HG03378 (cell line): Measurements from ENCODE around the gene ZFPL1.
"Not testable (repeated sequence)": the region's sequence is repeated elsewhere in the genome, so short reads cannot be mapped to it uniquely, and the experiment has no call there.

Experiments used
- ATAC-seq: cut with Tn5 transposase; IDR thresholded peaks from one replicate; pipeline ENCODE4 v1.9.1; 2021; ENCODE audit warnings: mild to moderate bottlenecking, moderate library complexity; ENCODE audit not compliant: unreplicated experiment

The ZFPL1 gene

GRCh38 chr11:65112546-65113360 is 28.7 kb downstream of the ZFPL1 start:
- no peak for ATAC-seq

- no peak for ATAC-seq
These were observed 29.3 kb downstream of the ZFPL1 start for GRCh38 chr11:65113361-65113756.

DNA sequence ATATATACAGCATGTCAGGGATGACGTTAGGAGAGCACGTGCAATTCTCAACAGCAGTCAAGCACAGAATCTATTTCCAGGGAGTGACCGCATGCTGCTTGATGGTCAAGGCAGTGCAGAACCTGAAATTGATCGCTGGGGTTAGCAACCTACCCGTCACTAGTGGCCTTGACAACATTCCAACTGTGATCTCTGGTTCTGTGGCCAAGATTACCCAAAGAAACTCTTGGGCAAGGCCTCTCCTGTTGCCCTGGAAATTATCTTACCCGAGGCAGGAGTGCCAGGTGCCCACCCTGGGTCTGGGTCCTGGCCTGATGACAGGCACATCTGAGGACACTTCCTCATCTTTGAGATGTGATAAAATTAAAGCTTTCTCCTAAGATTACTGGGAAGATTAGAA is 29.8 kb downstream of the ZFPL1 start:
- no peak for ATAC-seq

DNA sequence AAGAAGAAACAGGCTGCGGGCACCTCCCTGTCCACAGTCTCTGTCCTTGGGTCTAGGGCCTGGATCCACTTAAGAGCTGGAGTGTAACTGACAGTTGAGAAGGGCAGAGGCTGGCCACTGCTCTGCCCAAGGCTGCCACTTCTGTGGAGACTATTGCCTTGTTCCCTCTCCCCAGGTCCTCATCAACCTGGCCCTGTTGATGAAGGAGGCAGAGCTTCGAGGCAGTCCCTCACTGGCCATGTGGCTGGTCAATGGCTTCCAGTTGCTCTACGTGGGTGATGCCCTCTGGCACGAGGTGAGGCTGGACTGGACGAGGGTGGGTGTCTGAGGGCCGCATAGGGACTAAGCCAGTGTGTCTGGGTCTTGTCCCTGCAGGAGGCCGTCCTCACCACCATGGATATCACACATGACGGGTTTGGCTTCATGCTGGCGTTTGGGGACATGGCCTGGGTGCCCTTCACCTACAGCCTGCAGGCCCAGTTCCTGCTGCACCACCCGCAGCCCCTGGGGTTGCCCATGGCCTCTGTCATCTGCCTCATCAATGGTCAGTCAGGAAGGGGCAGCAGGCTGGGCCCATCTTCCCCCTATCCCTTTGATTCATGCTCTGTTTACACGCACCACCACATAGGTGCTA is 30.6 kb downstream of the ZFPL1 start:
- ATAC-seq = no peak

DNA sequence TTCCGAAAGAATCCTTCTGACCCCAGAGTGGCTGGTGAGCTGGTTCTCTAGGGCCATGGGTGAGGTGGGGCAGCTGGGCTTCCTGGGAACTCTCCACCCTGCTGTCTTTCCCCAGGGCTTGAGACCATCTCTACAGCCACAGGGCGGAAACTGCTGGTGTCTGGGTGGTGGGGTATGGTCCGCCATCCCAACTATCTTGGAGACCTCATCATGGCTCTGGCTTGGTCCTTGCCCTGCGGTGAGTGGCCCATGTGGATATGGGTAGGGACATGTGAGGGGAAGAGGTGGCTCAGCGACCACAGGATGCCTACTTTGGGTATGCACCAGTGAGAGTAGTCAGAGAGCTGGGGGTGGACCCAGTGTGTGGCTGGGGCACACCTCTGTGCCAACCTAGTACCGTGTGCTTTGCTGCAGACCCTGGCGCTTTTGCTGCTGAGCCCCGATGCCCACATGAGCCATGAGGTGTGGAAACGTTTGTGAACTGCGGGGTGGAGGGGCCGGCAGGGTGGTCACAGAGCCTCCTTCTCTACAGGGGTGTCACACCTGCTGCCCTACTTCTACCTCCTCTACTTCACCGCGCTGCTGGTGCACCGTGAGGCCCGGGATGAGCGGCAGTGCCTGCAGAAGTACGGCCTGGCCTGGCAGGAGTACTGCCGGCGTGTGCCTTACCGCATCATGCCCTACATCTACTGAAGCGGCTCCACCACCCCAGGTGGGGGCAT is 31.5 kb downstream of the ZFPL1 start:
- ATAC-seq = no peak

- ATAC-seq = no peak
These were observed 32.6 kb downstream of the ZFPL1 start for GRCh38 chr11:65116370-65117205.

DNA sequence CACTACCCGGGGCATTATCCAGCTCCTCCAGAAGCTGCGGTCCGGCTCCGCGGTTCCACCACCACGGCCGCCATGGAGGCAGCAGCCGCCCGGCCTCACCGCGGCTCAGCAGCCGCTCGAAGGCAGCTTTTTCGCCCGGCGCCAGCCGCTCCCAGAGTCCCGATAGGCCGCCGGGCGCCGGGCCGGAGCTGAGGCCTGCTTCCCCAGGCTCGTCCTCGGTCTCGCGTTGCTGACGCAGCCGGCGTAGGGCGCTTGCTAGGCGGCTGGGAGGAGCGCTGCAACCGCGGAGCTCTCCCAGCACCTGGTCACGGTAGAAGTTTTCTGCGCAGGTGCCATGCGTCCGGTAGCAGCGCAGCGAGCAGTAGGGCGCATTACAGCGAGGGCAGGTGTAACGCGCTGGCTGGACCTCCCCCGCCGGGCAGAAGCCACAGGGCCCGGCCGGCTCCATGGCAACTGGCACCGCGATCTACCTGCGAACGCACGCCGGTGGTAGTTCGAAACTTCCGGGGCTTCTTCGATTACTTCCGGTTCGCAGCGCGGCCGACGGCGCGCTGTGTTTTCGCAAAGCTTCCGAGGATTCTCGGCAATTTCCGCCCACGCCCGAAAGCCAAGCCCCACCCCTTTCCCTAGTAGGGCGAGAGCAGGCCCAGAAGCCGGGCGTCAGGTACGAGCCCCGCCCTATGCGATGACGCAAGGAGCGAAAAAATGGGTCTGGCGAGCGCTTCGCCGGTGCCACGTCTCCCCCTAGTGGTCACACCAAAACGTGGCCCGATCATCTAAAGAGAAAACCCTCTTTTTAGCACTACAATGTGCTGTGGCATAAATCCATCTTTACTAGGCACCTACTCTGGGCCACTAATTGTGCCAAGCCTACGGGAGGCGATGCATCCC is 33.4 kb downstream of the ZFPL1 start, which contains the start of gene ZNHIT2:
ZNHIT2 (minus strand) TSS at position 496 of the 891 bp plus-strand sequence; CDS start at position 448, 48 bp downstream.
- peak; percentile 53 for ATAC-seq

GRCh38 chr11:65118097-65118837 is 34.2 kb downstream of the ZFPL1 start:
- ATAC-seq = no peak

DNA sequence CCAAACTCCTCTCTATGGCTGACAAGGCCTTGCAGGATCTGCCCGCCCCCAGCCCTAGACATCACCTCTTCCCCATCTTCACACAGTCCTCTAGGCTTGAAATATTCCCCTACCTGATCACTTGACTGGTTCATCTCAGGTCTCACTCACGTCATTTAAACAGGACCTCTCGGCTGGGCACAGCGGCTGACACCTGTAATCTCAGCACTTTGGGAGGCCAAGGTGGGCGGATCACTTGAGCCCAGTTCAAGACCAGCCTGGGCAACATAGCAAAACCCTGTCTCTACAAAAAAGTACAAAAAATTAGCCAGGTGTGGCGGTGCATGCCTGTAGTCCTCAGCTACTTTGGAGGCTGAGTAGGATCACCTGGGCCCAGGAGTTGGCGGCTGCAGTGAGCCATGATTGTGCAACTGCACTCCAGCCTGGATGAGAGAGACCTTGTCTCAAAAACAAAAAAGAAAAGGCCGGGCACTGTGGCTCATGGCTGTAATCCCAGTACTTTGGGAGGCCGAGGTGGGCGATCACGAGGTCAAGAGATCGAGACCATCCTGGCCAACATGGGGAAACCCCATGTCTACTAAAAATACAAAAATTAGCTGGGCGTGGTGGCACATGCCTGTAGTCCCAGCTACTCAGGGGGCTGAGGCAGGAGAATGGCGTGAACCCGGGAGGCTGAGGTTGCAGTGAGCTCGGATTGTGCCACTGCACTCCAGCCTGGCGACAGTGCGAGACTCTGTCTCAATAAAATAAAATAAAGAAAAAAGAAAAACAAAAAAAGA is 35.1 kb downstream of the ZFPL1 start:
- ATAC-seq = not testable (repeated sequence)

GRCh38 chr11:65119670-65119995 is 35.6 kb downstream of the ZFPL1 start:
- no peak for ATAC-seq

DNA sequence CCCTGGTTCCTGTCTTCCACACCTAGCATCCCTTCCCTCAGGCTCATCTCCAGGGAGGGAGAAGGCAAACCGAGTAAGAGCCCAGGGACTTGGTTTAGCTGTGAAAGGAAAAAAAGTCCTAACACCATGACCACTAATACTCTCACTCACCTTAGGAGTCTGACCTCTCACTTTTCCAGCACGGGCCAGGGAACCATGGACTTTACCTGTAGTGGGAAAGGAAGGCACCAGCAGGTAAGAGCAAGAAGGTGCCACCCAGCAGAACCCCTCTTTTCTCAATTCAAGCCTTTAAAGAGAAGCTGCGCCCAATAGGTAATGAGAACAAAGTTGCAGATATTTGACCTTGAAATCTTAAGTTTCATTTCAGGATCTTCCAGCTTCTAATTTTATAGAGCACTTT is 36.8 kb downstream of the ZFPL1 start:
- ATAC-seq = no peak

DNA sequence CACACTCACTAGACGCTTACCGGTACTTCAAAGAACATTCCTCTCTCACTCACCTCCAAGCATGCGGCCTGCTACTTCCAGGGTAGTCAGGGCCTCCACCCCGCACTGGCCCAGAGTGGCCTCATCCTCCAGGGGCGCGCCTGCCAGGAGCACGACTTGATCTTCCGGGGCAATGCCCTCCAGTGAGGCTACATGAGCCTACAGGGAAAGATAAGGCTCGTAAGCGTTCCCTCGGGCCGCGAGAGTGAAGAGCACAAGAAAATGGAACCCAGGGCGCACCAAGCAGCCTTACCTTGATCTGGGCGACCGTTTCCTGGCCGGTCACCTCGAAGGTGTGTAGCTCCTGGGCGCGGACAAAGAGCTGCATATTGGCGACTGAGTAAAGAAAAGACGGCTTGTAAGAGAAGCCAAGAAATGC is 37.4 kb downstream of the ZFPL1 start:
- ATAC-seq = no peak

GRCh38 chr11:65121865-65122696 is 38.1 kb downstream of the ZFPL1 start, which contains the start of the genes FAU and MRPL49:
TSS of gene FAU (minus strand) at chr11:65122134. CDS start at chr11:65121813, 321 bp downstream.
TSS of gene MRPL49 (plus strand) at chr11:65122321. CDS start at chr11:65122347, 26 bp downstream.
- peak; percentile 58 for ATAC-seq

GRCh38 chr11:65124480-65125196 is 40.6 kb downstream of the ZFPL1 start:
- no peak for ATAC-seq

DNA sequence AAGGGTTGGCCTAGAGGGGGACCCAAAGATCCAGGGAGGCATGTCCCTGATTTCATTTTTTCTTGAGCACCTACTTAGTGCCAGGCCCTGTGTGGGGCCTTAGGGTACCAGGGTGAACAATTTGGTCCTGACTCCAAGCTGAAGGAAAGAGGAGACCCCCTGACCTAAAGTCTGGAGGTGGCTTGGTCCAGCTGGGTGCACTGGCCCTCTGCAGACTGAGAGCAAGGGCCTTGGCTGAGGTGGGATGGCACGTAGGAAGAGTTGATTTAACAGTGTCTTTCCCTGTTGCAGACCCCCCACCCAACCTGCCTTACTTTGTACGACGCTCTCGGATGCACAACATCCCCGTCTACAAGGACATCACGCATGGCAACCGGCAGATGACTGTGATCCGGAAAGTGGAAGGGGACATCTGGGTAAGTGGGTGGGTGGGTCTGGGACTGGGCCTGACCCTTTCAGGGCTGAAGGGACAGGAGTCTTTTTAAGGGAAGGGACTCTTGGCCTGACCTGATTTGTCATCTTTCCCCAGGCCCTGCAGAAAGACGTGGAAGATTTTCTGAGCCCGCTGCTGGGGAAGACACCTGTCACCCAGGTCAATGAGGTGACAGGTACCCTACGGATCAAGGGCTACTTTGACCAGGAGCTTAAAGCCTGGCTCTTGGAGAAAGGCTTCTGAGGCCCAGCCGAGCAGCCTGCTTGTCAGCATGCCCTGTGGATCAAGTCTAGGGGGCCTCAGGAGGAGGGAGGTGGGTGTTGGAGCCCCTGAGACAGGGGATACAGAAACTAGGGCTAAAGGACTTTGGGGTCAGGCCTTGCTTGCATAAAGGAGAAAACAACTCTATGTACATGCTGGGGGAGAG is 41.4 kb downstream of the ZFPL1 start:
- no peak for ATAC-seq
